ENCODE measurements around the gene DPY19L2.
"Not testable (repeated sequence)": the region's sequence is repeated elsewhere in the genome, so short reads cannot be mapped to it uniquely, and the experiment has no call there.

DNA sequence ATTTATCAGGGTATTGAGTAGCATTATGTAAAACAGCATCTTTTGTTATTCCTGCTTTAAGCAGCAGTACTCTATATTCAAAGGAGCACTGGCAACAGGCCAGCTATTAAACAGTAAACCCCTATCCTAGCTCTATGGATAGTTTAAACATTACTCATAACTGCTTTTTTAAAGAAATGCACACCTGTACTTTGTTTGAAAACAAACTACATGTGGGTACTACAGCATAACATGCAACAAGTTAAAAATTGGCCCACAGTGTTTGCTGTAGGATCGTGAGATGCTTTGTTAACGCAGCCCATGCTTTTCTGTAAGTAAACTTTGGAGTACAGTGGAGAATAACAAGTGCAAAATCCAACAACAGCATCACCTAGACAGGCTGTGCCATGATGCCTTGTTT lies 14.3 kb upstream of the DPY19L2 start:
- not testable (repeated sequence) for TF ChIP-seq POLR2A (IDR thresholded peaks at IDR 0.05; ENCODE audit: low read length); CEBPB (IDR thresholded peaks at IDR 0.05); E2F6 (IDR thresholded peaks at IDR 0.05; ENCODE audit: borderline replicate concordance, low read depth); CTCF (IDR thresholded peaks at IDR 0.05); JUN (IDR thresholded peaks at IDR 0.05); MAFK (IDR thresholded peaks at IDR 0.05; ENCODE audit: partially characterized antibody); KDM1A (IDR thresholded peaks at IDR 0.05; ENCODE audit: low read depth); BCL3 (IDR thresholded peaks at IDR 0.05); HDAC2 (IDR thresholded peaks at IDR 0.05); EP300 (IDR thresholded peaks at IDR 0.05)
- TF ChIP-seq, protein P1, sequence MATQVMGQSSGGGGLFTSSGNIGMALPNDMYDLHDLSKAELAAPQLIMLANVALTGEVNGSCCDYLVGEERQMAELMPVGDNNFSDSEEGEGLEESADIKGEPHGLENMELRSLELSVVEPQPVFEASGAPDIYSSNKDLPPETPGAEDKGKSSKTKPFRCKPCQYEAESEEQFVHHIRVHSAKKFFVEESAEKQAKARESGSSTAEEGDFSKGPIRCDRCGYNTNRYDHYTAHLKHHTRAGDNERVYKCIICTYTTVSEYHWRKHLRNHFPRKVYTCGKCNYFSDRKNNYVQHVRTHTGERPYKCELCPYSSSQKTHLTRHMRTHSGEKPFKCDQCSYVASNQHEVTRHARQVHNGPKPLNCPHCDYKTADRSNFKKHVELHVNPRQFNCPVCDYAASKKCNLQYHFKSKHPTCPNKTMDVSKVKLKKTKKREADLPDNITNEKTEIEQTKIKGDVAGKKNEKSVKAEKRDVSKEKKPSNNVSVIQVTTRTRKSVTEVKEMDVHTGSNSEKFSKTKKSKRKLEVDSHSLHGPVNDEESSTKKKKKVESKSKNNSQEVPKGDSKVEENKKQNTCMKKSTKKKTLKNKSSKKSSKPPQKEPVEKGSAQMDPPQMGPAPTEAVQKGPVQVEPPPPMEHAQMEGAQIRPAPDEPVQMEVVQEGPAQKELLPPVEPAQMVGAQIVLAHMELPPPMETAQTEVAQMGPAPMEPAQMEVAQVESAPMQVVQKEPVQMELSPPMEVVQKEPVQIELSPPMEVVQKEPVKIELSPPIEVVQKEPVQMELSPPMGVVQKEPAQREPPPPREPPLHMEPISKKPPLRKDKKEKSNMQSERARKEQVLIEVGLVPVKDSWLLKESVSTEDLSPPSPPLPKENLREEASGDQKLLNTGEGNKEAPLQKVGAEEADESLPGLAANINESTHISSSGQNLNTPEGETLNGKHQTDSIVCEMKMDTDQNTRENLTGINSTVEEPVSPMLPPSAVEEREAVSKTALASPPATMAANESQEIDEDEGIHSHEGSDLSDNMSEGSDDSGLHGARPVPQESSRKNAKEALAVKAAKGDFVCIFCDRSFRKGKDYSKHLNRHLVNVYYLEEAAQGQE (IDR thresholded peaks at IDR 0.05) = not testable (repeated sequence)
- TF ChIP-seq, protein P2, sequence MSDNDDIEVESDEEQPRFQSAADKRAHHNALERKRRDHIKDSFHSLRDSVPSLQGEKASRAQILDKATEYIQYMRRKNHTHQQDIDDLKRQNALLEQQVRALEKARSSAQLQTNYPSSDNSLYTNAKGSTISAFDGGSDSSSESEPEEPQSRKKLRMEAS (IDR thresholded peaks at IDR 0.05) = not testable (repeated sequence)

Data from A549 (cell line).